ENCODE data around the gene PPP1R9A.
"Not testable (repeated sequence)": the region's sequence is repeated elsewhere in the genome, so short reads cannot be mapped to it uniquely, and the experiment has no call there.

The PPP1R9A gene

DNA sequence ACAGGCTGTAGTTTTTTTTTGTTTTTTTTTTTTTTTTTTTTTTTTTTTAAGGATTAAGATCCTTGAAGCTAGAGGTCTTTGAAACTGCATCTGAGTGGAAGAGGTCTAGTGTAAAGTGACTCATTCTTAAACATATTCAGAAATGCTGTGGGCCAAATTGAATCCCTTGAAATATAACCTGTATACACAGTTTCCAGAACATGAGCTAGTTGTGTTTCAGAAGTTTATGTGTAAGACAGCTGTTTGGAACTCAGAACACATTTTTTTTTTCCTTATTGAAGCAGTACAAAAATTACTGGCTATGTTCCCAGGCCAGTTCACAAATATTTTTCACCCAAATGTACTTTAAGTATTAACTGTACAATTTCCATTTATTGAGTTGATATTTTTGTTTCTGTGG lies 67.9 kb downstream of the PPP1R9A start:
- peak; percentile 38 for DNase-seq (ENCODE audit: low read depth)

DNA sequence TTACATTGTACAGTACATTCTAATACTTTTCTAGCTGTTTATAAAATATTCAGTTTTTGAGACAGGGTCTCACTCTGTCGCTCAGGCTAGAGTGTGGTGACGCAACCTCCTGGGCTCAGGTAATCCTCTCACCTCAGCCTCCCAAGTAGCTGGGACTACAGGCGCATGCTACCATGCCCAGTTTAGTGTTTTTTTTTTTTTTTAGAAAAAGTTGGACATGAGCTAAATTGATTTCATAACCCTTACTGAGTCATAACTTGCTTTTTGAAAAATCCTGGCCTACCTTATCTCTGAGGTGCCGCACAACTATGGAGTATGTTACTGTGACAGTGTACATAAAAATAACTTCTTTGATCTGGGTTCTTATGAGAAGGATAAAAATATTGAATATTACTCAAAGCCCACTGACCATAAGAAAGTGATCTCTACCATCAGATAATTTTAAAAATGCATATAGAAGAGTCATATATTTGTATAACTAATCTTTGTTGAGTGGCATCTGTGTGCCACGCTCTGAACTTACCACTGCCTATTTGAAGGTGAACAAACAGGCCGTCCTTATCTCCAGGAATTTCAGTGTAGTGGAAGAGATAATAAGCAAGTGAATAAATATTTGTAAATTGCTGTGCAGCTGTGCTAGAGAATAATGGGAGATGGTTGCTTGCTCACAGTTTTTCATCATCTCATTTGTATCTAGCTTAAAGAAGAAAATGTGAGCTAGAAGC lies 73.2 kb downstream of the PPP1R9A start:
- peak; percentile 7 for DNase-seq (ENCODE audit: low read depth)

DNA sequence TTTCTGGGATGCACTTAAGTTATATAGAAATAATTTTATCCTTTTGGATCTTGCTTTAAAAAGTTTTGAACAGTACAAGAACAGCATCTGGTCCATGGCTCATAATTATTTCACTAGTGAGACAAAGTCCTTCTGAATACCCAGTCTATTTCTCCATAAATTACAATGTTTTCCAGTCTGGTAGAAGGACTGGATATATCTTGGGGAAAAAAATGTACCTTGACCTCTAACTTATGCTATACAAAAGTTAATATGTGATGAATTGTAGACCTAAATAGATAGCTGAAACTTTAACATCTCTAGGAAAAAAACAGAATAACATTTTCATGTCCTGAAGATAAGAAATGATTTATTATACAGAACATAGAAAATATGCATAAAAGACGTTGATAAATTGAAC lies 88.5 kb downstream of the PPP1R9A start:
- DNase-seq (ENCODE audit: low read depth) = no peak

DNA sequence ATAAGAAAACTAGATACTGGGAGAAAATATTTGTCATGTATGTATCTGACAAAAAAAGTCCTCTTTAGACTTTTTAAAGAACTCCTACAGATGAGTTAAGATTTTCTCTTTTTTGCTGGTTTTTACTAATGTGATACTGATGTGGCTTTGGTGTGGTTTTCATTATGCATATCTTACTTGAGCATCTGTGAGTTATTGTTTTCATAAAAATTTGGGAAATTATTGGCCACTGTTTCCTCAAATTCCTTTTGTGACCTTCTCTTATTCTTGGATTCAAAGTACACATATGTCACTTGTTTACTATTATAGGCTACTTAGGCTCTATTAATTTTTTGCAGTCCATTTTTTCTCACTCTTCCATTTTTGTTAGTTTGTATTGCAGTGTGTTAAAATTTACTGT lies 89.0 kb downstream of the PPP1R9A start:
- no peak for DNase-seq (ENCODE audit: low read depth)

DNA sequence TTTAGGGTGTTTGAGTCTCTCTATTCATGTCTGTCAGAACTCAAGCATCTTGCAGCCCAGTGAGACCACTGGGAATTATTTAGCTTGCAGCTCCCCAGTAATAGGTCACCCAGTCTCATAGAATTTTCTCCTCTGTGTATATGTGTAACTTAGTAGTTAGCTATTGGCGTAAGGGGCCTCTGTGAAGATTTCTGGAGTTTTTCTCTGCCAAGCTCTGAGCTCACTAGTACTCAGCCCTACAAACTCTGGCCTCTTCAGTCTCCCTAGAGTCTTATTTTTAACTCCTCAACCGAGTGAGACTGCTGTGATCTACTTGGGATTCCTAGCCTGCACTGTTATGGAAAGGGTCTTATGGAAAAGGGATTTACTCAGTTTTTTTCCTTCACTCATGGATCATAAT lies 90.2 kb downstream of the PPP1R9A start:
- no peak for DNase-seq (ENCODE audit: low read depth)

DNA sequence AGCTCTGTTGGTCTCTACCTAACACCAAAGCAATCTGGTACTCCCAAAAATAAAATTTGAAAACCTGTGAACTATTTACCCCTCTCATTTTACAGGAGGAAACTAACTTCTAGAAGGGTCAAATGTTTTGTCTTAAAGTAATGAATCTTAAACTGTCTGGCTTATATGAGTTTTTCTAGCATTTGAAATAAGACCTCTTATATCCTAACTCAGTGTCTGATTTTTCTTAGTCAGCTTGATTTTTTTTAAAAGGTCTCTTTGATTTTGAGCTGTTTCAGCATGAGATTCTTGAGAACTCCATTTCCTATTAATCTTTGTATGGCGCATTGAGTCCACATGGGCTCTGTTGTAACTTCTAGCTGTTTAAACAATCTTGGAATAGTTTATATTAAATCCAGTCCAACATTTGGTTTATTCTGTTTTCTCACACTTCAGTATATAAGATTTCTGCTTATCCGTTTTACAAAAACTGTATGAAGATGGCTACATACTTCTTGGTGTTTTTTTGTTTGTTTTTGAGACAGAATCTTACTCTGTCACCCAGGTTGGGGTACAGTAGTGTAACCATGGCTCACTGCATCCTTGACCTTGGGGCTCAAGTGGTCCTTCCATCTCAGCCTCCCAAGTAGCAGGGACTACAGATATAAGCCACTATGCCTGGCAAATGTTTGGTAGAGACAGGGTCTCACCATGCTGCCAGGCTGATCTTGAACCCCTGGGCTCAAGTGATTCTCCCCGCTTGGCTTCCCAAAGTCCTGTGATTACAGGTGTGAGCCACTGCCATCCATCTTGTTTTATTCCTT lies 91.1 kb downstream of the PPP1R9A start:
- no peak for DNase-seq (ENCODE audit: low read depth)

DNA sequence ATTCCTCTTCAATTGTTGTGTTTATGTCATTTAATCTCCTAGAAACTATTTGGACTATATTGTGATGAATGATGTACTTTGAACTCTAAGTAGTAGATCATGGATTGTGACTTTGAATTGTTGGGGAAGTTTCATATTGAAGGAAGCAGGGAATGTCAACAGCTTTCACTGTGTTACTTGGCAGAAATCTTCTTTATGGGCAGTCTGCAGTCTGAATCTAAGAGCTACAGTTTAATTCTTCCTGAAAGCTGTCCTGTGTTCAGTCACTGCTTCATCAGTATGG lies 91.6 kb downstream of the PPP1R9A start:
- no peak for DNase-seq (ENCODE audit: low read depth)

DNA sequence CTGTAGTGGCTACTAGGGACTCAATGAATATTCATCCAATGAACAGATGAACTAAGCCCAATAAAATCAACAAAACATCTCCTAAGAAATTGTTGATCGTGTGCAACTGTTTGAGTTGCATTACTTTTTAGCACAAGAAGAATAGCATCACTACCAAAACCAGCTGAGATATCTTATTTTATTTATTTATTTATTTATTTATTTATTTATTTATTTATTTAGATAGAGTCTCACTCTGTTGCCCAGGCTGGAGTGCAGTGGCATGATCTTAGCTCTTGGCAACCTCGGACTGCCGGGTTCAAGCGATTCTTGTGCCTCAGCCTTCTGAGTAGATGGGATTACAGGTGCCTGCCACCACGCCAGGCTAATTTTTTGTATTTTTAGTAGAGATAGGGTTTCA lies 92.2 kb downstream of the PPP1R9A start:
- not testable (repeated sequence) for DNase-seq (ENCODE audit: low read depth)

DNA sequence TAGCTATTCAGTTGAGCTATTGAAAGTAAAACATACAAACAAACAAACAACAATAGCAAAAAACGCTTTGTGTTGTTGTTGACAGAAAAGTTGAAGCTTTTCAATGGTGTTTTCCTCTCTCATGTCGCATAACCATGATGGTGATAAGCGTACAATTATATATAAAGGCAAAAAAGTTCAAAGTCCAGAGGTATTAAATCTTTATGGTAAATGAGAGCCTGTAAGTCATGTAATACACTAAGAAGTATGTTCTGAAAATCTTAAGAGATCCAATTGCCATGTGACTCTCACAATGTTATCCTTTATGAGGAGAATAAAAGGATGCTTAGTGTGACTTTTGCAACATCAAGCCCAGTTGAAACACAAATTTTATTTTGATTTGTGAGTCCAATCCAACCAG lies 93.9 kb downstream of the PPP1R9A start:
- DNase-seq (ENCODE audit: low read depth) = no peak

DNA sequence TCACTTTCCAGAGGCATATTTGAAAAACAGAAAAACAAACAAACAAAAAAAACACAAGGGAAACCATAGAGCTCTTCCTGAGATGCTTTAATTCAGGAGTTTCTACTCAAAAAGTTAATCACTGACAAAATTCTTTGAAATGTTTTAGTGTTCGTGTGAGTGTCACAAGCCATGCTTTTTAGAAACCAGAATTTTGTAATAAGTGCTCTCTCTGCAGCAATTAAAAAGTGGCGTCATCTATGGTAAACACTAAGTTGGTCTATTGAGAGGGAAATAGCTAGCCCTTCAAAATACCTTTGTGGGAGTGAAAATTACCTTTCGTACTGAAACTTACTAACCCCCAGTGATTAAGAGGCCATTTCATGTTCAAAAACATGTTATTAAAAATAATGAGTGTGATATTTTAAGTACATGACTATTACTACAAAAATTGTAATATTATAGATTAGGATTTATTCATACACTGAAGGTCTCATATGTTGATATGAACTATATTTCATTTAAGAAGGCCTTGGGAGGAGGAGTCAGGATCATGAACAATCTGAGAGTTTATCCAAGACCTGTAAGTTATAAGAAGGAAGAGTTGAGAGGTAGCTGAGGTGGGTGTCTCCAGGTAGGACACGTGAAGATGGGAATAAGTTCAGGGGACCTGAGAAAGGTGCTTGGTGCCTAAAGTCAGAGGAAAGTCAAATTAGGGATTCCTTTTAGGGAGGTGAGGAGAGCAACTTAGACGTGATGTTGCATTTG lies 94.6 kb downstream of the PPP1R9A start:
- DNase-seq (ENCODE audit: low read depth) = no peak

DNA sequence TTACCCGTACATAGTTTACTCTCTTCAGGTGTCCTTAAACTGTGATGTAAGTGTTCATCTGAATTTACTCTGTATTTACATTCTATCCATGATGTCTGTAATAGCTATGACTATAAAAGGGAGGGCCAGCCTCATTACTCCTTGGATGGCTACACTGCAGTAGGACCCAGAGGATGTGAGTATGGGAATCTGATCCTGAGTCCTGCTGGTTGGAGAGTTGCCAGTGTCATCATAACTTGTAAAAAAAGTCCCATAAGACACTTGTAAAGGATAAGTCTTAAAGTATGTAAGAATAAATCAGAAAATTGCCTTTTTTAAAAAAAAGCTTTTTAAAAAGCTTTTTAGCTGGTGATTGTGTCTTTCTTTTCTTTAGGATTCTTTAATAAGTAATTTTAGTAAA lies 95.4 kb downstream of the PPP1R9A start:
- DNase-seq (ENCODE audit: low read depth) = no peak

DNA sequence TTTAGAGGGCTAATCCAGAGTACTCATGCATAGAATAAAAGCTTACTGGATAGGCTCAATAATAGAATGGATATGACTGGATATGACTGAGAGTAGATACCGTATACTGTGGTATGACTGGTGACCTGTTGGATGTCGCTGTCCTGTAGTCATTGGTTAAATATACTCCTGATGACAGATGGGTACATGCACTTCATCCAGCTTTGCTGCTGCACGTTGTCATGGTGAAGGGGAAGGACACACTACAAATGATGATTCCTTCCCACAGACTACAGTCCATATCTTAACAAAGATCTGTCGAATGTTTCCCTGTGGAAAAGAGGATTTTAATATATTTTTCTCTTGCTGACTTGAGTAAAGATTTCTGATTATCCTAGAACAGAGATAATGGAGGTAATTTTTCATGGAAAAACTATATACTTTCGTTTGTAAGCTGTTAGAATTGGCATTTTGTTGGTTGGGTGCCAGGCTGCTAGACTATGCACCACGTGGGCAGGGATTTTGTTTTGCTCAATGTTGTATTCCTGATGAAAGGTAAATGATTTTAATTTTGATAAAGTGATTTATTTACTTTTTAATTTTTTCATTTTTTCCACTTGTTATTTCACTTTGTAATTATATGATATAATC lies 97.3 kb downstream of the PPP1R9A start:
- DNase-seq (ENCODE audit: low read depth) = no peak

DNA sequence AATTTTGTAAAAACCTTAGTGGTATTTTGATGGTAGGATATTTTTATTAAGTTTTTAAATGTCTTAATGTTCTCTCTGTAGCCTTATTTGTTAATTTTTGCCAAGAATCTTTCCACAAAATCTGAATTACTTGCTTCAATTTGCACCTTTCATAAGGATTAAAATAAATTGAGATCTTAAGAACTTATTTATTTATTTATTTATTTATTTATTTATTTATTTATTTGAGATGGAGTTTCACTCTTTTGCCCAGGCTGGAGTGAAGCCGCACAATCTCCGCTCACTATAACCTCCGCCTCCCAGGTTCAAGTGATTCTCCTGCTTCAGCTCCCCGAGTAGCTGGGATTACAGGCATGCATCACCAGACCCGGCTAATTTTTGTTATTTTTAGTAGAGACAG lies 98.6 kb downstream of the PPP1R9A start:
- DNase-seq (ENCODE audit: low read depth) = no peak

DNA sequence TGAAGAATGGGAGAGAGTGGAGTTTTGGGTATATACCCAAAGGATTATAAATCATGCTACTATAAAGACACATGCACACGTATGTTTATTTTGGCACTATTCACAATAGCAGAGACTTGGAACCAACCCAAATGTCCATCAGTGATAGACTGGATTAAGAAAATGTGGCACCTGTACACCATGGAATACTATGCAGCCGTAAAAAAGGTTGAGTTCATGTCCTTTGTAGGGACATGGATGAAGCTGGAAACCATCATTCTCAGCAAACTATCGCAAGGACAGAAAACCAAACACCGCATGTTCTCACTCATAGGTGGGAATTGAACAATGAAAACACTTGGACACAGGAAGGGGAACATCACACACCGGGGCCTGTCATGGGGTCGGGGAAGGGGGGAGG lies 101.4 kb downstream of the PPP1R9A start:
- DNase-seq (ENCODE audit: low read depth) = not testable (repeated sequence)

DNA sequence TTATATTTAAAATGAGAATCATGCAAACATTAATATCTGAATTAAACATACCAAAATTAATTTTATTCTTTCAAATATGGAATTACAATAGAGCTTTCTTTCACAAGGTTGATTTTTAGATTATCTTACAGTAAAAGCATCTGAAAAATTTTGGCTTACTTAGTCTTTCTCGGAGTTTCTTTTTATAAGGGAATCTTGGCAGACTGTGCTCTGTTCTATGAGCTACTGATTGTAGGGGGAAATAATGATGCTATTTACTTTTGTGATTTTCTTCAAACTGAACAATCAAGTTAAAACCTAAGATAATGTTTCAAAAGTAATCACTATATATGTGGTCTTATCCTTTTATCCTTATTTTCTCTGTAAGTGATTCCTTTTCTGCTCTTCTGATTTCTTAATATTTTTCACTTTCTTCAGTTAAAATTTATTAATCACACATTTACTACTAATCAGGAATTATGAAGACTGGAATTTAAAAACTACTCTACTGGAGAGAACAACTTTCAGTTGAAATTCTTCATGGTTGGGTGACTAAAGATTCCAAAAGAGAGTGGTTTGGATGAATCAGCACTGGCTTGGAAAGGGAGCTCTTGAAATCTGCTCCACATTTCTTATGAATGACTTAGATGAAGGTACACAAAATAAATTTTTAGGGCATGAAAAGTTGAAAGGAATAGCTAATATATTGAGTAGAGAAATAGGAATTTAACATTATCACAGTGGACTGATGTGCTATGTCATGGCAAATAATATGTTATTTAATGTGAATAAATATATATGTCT lies 103.9 kb downstream of the PPP1R9A start:
- peak; percentile 45 for DNase-seq (ENCODE audit: low read depth)

DNA sequence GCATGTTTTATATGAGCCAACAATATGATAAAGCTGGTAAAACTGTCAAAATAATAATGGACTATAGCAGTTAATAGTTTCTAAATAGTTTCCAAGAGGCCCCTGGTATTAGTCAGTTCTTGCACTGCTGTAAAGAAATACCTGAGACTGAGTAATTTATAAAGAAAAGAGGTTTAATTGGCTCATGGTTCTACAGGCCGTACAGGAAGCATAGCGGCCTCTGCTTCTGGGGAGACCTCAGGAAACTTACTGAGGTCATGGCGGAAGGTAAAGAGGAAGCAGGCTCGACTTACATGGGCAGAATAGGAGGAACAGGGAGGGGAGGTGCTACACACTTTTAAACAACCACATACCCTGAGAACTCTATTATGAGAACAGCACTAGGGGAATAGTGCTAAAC lies 104.6 kb downstream of the PPP1R9A start:
- peak; percentile 6 for DNase-seq (ENCODE audit: low read depth)

DNA sequence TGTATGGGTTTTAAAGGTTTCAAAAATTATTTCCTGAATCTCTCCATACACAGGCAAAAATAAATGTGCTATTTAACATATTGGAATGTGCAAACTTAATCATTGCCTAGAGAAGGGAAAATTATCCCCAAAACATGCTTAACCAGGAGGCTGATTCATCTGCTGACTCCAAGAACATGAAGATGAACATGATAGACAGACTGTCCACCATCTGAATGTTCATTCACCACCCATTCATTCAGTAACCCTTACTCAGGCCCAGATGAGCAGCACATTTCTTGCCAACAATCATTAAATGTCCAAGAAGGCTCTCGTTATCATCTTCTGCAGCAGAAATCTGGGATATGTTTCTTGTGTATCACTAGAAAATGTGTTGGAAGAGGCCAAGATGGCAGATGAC lies 110.6 kb downstream of the PPP1R9A start:
- no peak for DNase-seq (ENCODE audit: low read depth)

DNA sequence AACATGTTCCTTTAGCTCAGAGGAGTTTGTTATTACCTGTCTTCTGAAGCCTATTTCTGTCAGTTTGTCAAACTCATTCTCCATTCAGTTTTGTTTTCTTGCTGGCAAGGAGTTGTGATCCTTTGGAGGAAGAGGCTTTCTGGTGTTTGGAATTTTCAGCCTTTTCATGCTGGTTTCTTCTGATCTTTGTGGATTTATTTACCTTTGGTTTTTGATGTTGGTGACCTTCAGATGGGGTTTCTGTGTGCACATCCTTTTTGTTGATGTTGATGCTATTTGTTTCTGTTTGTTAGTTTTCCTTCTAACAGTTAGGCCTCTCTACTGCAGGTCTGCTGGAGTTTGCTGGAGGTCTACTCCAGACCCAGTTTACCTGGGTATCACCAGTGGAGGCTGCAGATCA lies 118.6 kb downstream of the PPP1R9A start:
- no peak for DNase-seq (ENCODE audit: low read depth)

DNA sequence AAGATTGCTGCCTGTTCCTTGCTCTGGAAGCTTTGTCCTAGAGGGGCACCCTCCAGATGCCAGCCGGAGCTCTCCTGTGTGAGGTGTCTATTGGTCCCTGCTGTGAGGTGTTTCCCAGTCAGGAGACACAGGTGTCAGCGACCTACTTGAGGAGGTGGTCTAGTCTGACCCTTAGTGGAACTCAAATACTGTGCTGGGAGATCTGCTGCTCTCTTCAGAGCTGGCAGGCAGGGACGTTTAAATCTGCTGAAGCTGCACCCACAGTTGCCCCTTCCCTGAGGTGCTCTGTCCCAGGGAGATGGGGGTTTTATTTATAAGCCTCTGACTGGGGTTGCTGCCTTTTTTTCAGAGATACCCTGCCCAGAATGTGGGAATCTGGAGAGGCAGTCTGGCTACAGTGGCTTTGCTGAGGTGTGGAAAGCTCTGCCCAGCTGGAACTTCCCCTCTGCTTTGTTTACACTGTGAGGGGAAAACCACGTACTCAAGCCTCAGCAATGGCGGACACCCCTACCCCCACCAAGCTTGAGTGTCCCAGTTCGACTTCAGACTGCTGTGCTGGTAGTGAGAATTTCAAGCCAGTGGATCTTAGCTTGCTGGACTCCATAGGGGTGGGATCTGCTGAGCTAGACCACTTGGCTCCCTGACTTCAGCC lies 119.2 kb downstream of the PPP1R9A start:
- no peak for DNase-seq (ENCODE audit: low read depth)

DNA sequence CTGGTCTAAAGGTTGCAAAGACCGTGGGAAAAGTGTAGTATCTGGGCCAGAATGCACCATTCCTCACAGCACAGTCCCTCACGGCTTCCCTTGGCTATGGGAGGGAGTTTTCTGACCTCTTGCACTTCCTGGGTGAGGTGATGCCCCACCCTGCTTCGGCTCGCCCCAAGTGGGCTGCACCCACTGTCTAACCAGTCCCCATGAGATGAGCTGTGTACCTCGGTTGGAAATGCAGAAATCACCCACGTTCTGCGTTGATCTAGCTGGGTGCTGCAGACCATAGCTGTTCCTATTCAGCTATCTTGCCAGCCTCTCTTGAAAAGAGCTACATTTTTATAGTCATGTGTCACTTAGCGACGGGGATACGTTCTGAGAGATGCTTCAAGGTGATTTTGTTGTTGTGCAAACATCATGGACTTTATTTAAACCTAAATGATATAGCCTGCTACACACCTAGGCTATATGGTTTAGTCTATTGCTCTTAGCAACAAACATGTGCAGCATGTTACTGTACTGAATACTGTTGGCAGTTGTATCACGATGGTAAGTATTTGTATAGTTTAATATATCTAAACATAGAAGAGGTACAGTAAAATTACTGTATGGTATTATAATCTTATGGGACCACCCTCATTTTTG lies 120.0 kb downstream of the PPP1R9A start:
- DNase-seq (ENCODE audit: low read depth) = no peak

DNA sequence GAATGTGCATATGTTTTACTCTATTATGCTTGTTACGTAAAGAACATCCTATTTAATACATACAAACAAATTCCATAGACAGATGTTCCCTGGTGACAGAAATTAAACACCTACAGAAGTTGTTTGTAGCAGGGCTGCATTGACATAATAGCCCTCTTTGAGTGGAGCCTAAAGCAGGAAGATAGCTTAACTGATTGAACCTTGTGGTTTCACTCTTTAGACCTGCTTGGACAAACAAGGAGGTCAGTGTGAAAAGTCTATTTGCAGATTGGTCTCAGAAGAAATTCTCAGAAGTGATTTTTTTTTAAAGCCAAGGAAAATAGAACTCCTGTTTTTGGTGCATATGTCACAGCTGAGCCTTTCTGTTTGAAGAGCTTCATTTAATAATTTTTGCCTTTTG lies 121.3 kb downstream of the PPP1R9A start:
- DNase-seq (ENCODE audit: low read depth) = no peak
